ENCODE measurements around the gene ZBTB45.
"Not testable (repeated sequence)": the region's sequence is repeated elsewhere in the genome, so short reads cannot be mapped to it uniquely, and the experiment has no call there.

The ZBTB45 gene

DNA sequence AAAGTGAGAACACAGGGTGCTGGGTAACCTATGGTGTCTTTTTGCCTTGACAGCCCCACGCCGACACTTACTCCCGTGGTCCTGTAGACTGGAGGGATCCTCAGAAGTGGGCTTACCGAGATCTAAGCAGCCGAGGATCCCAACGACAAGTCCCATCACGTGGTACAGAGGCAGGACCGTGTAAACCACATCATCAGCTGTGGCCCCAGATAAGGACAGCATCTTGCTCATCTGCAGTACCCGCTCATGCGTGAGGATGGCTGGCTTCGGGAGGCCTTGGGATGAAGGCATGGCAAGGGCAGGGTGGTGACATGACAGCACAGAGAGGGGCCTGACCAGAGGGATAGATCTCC lies 9.9 kb downstream of the ZBTB45 start:
- DNase-seq, result no peak

DNA sequence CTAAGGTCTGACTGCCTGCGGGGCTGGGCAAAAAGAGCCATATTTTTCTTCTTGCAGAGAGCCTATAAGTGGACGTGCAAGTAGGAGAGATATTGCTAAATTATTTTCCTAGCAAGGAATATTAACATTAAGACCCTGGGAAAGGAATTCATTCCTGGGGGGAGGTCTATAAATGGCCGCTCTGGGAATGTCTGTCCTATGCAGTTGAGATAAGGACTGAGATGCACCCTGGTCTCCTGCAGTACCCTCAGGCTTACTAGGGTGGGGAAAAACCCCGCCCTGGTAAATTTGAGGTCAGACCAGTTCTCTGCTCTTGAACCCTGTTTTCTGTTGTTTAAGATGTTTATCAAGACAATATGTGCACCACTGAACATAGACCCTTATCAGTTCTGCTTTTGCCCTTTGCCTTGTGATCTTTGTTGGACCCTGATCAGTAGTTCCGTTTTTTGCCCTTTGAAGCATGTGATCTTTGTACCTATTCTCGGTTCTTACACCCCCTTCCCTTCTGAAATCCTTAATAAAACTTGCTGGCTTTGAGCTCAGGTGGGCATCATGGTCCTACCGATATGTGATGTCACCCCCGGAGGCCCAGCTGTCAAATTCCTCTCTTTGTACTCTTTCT lies 11.9 kb downstream of the ZBTB45 start:
- not testable (repeated sequence) for DNase-seq

DNA sequence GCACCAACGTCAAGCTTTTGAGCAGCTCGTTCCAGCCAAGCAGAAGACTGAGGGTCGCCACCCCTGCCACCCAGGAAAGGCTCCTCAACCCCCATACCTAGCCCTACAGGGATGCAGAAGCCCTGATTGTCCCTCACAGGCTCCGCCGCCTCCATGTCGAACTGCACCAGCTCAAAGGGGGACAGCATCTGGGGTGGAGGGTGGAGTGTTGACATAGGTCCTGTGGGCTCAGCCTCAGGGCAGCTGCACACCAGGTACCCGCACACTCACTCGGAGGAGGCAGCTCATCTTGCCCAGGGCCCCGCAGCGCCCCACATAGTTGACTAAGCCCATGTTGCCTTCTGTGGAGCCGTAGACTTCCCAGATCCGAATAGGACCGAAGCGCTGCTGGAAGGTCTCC lies 19.4 kb downstream of the ZBTB45 start:
- no peak for DNase-seq

DNA sequence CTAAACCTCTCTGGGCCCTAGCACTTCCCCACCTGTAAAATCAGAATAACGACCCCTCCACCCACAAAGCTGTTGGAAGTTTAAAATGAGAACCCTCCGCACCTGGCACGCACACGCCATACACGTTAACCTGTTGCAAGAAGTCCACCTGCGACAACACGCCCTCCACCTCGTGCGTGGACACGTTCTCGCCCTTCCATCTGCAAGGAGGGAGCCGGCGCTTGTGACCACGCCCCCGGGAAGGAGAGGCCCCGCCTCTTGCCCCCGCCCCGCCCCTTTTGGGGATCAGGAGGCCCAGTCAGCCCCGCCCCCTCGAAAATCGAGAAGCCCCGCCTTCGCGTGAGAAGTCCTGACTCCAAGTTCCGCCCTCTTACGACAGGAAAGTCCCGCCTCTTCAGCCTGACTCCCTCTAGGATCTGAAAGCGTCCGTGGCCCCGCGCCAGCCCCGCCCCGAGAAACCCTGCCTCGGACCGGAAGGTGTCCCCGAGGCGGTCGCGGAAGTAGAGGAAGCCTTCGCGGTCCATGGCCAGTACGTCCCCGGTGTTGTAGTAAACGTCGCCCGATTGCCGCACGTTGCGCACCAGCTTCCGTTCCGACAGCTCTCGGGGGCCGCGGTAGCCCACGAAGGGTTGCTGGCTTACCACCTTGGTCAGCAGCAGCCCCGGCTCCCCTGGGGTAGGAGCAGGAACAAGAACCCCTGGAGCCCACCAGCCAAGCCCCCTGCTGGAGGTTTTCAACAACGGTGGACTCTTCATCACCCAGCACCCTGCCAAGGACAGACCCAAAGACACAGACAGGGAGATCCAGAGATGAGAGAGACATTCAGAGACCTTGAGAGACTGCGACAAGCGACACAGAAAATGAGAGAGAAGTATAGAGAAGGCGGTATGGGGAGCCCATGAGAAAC lies 20.3 kb downstream of the ZBTB45 start:
- peak; percentile 89 for DNase-seq

DNA sequence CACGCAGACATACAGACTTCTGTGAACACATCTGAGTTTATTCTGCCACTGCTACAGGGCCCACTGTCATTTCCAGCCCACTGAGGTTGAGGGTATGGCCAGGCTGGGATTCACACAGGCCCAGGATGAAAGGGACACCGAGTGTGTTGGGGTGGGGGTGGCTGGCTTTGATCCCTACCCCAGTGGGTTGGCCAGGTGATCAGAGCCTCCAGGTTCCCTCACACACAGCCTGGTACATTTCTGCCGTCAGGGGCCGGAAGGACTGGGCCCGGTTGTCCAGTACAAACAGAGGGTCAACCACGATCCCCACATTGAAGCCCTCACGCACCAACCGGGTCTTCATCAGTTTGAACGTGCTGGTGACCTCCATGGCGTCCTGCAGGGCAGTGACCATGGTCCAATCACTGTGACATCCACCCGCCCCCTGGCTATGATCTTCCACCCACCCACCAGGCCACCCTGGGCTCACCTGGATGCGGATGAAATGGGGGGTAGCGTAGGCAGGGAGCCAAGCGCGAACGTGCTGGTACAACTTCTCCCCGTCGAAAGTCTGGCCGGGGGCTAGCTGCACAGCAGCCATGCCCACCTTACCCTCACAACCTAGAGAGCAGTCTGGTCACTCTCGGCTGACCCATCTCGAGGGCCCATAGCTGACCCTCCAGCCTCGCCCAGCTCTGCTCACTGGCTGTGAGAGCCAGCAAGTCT lies 21.1 kb downstream of the ZBTB45 start:
- DNase-seq, result no peak

GRCh38 chr19:58497634-58498170 lies 21.9 kb downstream of the ZBTB45 start:
- DNase-seq, result no peak

DNA sequence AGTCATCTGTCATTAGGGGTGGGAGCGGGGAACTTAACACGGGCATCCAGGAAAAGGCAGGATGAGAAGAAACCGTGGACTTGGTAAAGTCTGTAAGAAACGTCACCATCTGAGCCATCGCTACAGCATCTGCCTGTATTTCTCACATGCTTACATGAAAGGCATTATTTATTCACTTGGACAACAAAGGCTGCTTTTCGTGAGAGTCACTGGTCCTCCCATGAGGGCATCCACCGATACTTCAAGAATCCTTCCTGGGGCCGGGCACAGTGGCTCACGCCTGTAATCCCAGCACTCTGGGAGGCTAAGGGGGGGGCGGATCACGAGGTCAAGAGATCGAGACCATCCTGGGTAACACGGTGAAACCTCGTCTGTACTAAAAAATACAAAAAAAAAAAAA lies 27.3 kb downstream of the ZBTB45 start:
- no peak for DNase-seq

- no peak for DNase-seq
These were observed 28.2 kb downstream of the ZBTB45 start for GRCh38 chr19:58491393-58491792.

- not testable (repeated sequence) for DNase-seq
These were observed 35.3 kb downstream of the ZBTB45 start for GRCh38 chr19:58484349-58484748.

DNA sequence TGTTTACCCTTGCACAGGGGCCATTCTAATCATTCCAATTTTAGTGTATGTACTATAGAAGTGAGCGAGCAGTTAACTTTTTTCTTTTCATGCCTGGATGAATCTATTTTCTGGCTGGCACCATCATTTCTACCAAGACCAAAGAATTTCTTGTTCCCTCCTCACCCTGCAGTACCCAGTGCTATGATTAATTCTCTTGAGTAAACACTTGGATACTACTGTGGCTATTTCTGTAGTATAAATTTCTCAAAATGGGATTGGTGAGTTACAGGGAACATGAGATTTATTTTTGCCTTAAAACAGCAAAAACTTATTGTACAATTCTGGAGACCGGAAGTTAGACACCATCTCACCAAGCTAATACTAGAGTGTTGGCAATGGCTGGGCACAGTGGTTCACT lies 35.8 kb downstream of the ZBTB45 start:
- no peak for DNase-seq

GRCh38 chr19:58482372-58482771 lies 37.2 kb downstream of the ZBTB45 start:
- no peak for DNase-seq

DNA sequence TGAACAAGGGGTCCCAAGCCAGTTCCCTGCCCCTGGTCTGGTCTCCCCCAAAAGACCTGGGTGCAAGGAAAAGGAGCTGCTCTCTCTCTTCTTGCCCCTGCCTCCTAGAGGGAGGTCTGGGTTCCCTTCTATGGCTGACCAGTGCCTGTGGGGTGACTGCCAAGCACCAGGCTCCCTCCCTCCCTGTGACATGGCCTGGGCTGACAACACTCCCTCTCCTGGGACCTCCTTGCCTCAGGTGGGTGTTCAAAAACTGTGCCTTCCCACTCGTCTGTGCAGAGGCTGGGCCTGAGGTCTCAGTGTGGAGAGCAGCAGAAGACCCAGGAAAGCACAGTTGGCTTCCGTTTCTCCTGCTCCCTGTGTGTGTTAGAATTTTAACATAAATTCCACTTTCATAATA lies 38.8 kb downstream of the ZBTB45 start:
- DNase-seq, result no peak

DNA sequence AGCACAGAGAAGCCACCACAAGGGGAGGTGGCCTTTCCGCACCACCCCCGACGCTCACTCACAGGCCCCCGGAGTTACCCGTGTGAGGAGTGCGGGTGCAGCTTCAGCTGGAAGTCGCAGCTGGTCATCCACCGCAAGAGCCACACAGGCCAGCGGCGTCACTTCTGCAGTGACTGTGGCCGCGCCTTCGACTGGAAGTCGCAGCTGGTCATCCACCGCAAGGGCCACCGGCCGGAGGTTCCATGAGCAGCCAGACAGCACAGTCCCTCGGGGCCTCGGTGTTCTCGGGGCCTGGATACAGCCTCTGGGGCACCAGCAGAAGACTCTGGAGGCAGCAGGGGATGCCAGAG lies 39.2 kb downstream of the ZBTB45 start:
- DNase-seq, result no peak

DNA sequence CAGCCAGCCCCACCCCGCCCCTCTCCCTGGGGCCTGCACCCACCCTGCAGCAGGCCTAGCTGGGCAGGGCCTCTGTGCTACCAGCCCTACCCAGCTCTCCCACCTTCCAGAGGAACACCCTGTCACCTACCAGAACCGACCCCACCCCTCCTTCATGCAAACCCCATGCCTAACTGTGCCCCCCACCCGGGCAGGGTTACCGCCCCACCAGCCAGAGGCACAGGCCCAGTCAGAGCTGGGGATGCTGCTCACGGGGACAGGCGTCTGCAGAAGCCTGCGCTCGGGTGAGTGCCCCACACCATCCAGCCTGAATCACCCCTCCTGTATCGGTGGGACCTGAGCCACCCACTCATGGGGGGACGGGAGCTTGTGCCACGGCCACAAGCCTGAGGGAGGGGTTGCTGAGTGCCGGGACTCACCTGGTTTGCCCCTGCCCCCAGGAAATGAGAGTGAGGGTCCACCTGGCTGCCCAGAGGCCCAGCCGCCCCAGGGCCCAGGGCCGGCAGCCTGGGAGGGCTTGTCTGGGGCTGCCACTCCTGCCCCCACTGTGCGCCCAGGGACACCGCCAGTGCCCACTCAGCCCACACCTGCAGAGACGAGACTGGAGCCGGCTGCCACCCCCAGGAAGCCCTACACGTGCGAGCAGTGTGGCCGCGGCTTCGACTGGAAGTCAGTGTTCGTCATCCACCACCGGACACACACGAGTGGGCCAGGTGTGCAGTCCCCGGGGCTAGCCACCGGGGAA lies 39.7 kb downstream of the ZBTB45 start:
- no peak for DNase-seq

DNA sequence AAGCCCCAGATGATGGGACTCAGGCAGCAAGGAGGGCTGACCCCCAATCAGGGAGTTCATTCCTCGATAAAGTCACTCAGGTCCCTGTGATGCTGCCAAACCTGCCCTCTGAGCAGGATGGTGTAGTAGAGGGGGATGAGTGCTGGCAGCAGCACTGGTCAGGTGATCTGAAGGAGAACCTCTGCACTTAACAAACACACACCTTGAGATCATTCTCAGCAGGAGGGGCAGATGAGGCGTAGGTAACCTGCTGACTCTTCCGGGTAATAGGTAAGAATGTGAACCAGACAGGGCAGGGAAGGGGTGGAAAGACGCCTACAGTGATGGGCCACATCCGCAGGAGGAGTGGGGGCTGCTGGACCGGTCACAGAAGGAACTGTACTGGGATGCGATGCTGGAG lies 40.3 kb downstream of the ZBTB45 start:
- no peak for DNase-seq

DNA sequence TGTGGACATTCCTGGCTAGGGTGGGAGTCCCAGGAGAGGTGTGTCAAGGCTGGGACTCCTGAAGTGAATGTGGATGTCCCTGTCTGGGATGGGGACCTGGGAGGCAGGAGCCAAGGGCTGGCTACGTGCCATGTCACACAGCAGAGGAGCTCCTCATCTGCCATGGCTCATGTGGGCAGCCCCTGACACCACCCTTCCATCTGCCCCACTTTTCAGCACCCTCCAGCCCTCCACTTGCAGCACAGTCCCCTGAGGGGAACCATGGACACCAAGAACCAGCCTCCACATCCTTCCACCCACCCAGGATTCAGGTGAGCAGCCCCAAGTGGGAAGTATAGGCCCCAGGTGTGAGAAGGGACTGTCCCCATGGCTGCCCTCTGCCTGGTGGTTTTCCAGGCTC lies 41.7 kb downstream of the ZBTB45 start:
- no peak for DNase-seq

- no peak for DNase-seq
These were observed 42.5 kb downstream of the ZBTB45 start for GRCh38 chr19:58477130-58477529.

GRCh38 chr19:58476498-58477015 lies 43.1 kb downstream of the ZBTB45 start:
- DNase-seq, result no peak

DNA sequence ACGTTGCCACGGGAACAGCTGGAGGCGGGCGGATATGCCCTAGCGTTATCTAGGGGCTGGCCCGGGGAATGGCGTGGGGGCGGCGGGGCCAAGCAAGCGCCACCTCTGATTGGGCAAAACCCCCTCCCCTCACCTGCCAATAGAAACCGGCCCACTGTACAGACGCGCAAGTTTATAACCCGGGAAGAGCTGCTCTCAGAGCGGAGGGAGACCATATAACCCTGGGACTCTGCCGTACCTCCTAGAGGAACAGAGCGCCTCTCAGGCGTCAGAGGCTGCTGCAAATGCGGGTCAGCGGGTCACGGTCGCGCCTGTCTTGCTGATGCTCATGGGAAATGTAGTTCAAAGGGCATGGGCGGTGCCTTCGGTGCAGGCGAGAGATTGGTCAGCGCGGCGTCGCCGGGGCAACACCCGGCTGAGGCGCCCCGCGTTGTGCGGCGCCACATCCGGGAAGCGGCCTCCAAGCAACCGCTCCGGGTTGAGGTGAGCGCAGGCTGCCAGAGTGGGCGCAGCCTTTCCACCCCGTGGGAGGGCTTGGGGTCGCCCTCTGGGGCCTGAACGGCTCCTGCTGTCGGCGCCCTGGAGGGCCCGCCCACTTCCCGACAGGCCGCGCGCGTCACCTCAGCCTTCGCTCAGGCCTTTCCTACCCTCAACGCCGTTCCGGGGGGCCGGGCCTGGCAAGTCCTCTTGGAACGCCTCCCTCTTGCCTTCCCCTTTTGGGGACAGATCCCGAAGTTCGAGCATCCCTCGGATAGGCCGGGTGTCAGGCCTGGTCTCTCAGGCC lies 43.7 kb downstream of the ZBTB45 start, which contains the start of gene ZNF446:
TSS of gene ZNF446 (plus strand) at position 639 of the 784 bp plus-strand sequence. CDS start 867 bp downstream, outside the sequence.
- DNase-seq, result peak; percentile 93

- no peak for DNase-seq
These were observed 44.5 kb downstream of the ZBTB45 start for GRCh38 chr19:58474997-58475713.
